ENCODE results near the gene ABHD16A.

Gene ABHD16A

GRCh38 chr6:31727034-31727716 lies 24.1 kb upstream of the ABHD16A start:
- Histone ChIP-seq H3K9me2 (replicated peaks; ENCODE audit: control insufficient read depth, low read length) (no peaks in the 10 kb centered on the region), H3K9me3 (ENCODE audit: control insufficient read depth, insufficient read depth, low read length) (no peaks in the 10 kb centered on the region), H4K20me1 (ENCODE audit: control insufficient read depth, insufficient read depth, low read depth, low read length) (0 out of 2 replicates have a peak, but pooled peaks cover 6% of the 10 kb centered on the region), H3K79me2 (ENCODE audit: control insufficient read depth, low read length) (no peaks in the 10 kb centered on the region), H3K4me2 (ENCODE audit: low read length) (peak overlapping the region; percentile 56), H3K27me3 (ENCODE audit: control insufficient read depth, low read length) (no peaks in the 10 kb centered on the region), H3K27ac (ENCODE audit: low read depth, low read length) (peak overlapping the region; percentile 62), H3F3A (ENCODE audit: control insufficient read depth, insufficient read depth) (peaks cover 19% of the 10 kb centered on the region), H3K4me1 (ENCODE audit: control insufficient read depth, low read length) (peaks cover 41% of the 10 kb centered on the region), H3K36me3 (ENCODE audit: control insufficient read depth, low read length) (peaks cover 42% of the 10 kb centered on the region), H3K4me3 (ENCODE audit: low read length) (peak overlapping the region; percentile 36; the same call in 1 of the 2 replicates)
- TF ChIP-seq, protein P1, sequence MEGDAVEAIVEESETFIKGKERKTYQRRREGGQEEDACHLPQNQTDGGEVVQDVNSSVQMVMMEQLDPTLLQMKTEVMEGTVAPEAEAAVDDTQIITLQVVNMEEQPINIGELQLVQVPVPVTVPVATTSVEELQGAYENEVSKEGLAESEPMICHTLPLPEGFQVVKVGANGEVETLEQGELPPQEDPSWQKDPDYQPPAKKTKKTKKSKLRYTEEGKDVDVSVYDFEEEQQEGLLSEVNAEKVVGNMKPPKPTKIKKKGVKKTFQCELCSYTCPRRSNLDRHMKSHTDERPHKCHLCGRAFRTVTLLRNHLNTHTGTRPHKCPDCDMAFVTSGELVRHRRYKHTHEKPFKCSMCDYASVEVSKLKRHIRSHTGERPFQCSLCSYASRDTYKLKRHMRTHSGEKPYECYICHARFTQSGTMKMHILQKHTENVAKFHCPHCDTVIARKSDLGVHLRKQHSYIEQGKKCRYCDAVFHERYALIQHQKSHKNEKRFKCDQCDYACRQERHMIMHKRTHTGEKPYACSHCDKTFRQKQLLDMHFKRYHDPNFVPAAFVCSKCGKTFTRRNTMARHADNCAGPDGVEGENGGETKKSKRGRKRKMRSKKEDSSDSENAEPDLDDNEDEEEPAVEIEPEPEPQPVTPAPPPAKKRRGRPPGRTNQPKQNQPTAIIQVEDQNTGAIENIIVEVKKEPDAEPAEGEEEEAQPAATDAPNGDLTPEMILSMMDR (IDR thresholded peaks at IDR 0.05; ENCODE audit: low read depth, low read length, poor library complexity, severe bottlenecking): no peak
- TF ChIP-seq EZH2phosphoT487 (IDR thresholded peaks at IDR 0.05; ENCODE audit: borderline replicate concordance, low read length): no peak

DNA sequence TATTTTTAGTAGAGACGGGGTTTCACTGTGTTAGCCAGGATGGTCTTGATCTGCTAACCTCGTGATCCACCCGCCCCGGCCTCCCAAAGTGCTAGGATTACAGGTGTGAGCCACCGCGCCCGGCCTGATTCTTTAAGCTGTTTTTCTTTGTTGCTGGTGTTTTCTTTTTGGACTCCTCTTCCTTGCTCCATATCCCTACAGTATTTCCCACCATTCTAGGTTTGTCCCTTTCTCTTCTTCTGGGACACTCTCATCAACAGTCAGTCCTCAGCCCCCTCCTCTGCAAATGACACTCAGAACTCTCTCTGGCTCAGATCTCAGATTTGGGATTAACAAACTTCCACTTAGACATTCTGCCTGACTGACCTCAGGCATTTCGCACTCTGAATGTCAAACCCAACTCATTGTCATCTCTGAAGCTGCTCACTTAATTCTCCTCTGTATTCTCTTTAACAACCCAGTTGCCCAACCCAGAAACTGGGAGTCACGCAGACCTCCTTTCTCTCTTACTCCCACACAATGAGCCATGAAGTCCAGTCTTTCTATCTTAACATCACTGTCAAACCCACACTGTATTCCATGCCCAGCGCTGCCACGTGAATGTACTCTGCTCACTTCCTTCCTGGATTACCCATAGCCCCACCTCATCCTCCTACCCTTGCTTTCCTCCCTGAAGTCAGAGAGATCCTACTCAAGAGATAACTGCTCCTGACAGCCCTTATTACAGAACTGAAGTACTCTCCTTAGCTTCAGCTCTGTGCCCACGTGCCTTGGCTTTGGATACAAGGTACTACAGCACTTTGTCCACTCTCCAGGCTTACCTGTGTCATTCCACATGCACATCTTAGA lies 22.6 kb upstream of the ABHD16A start:
- H3K9me2 ChIP-seq (replicated peaks; ENCODE audit: control insufficient read depth, low read length): no peaks in the 10 kb centered on the region
- H3K27me3 ChIP-seq (ENCODE audit: control insufficient read depth, low read length): peaks cover 8% of the 10 kb centered on the region; the same call in 1 of the 2 replicates
- peaks cover 8% of the 10 kb centered on the region for H3F3A ChIP-seq (ENCODE audit: control insufficient read depth, insufficient read depth)
- H3K4me1 ChIP-seq (ENCODE audit: control insufficient read depth, low read length): peaks cover 41% of the 10 kb centered on the region
- no peak for TF ChIP-seq EZH2phosphoT487 (IDR thresholded peaks at IDR 0.05; ENCODE audit: borderline replicate concordance, low read length)
- TF ChIP-seq, protein P1 (IDR thresholded peaks at IDR 0.05; ENCODE audit: low read depth, low read length, poor library complexity, severe bottlenecking): no peak
- H3K27ac ChIP-seq (ENCODE audit: low read depth, low read length): no peak overlapping the region
- 0 out of 2 replicates have a peak, but pooled peaks cover 6% of the 10 kb centered on the region for H4K20me1 ChIP-seq (ENCODE audit: control insufficient read depth, insufficient read depth, low read depth, low read length)
- H3K36me3 ChIP-seq (ENCODE audit: control insufficient read depth, low read length): peaks cover 29% of the 10 kb centered on the region
- H3K9me3 ChIP-seq (ENCODE audit: control insufficient read depth, insufficient read depth, low read length): no peaks in the 10 kb centered on the region
- no peak overlapping the region for H3K4me2 ChIP-seq (ENCODE audit: low read length)
- no peaks in the 10 kb centered on the region for H3K79me2 ChIP-seq (ENCODE audit: control insufficient read depth, low read length)
- no peak overlapping the region for H3K4me3 ChIP-seq (ENCODE audit: low read length)

DNA sequence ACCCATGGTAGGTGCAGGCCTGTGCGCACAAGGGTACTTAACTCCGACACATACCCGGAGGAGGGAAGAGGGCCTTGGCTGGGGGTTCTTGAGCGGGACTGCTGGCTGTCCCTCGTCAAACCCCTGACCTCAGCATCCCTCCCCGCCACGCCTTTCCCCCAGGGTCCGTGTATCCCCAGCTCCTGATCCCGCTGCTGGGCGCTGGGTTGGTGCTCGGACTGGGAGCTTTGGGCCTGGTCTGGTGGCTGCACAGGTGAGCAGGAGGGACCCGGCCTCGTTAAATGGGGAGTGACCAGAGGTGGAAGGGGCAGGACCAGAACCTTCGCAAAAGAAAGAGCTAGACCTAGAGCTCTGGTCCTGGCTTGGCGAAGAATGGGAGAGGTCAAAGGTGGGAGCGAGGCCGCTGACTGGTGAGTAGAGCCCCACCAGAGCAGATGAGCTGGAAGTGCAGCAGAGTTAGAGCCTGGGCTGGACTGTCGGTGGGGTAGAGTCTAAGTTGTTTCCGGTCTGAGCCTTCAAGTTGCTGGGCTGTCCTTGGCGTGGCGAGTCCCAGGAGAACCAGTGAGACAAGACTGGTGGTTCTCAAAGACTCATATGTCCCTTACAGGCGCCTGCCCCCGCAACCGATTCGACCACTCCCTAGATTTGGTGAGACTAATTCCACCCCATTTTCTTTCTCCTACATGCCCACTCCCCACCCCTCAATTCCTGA lies 21.0 kb upstream of the ABHD16A start:
- Histone ChIP-seq H3K4me2 (ENCODE audit: low read length) (no peak overlapping the region), H3K4me1 (ENCODE audit: control insufficient read depth, low read length) (peaks cover 25% of the 10 kb centered on the region), H3K36me3 (ENCODE audit: control insufficient read depth, low read length) (peaks cover 22% of the 10 kb centered on the region), H3K9me2 (replicated peaks; ENCODE audit: control insufficient read depth, low read length) (no peaks in the 10 kb centered on the region), H4K20me1 (ENCODE audit: control insufficient read depth, insufficient read depth, low read depth, low read length) (0 out of 2 replicates have a peak, but pooled peaks cover 3% of the 10 kb centered on the region), H3K27ac (ENCODE audit: low read depth, low read length) (no peak overlapping the region), H3K79me2 (ENCODE audit: control insufficient read depth, low read length) (no peaks in the 10 kb centered on the region), H3K4me3 (ENCODE audit: low read length) (no peak overlapping the region), H3K27me3 (ENCODE audit: control insufficient read depth, low read length) (peaks cover 10% of the 10 kb centered on the region; the same call in 1 of the 2 replicates), H3F3A (ENCODE audit: control insufficient read depth, insufficient read depth) (peaks cover 3% of the 10 kb centered on the region), H3K9me3 (ENCODE audit: control insufficient read depth, insufficient read depth, low read length) (no peaks in the 10 kb centered on the region)
- TF ChIP-seq, protein P1 (IDR thresholded peaks at IDR 0.05; ENCODE audit: low read depth, low read length, poor library complexity, severe bottlenecking): no peak
- no peak for TF ChIP-seq EZH2phosphoT487 (IDR thresholded peaks at IDR 0.05; ENCODE audit: borderline replicate concordance, low read length)
